RWPE2 (cell line): ENCODE results near the gene RPGR.
A peak's percentile ranks its signal among the peaks of the same experiment; 100 is the strongest.

Experiments used
- ATAC-seq: fragments of 200-7000 bp; cut with Tn5 transposase; 3 replicates; pipeline ENCODE4 v1.9.1; 2021; ENCODE audit warnings: low read depth
- DNase-seq: peaks from one replicate; pipeline ENCODE4 v3.0.0-alpha.2; 2020; ENCODE audit warnings: low spot score
- H3K27ac ChIP-seq: fragments of 450-650 bp; 2 replicates; pipeline ENCODE4 v1.5.1; 2017; ENCODE audit warnings: mild to moderate bottlenecking; ENCODE audit not compliant: poor library complexity, severe bottlenecking
- H3K27me3 ChIP-seq: fragments of 250-450 bp; sonication (Bioruptor Pico); 2 replicates; pipeline ENCODE4 v1.5.1; 2021; ENCODE audit warnings: mild to moderate bottlenecking, moderate library complexity; ENCODE audit not compliant: insufficient read depth, poor library complexity, severe bottlenecking
- H3K36me3 ChIP-seq: fragments of 250-450 bp; sonication (Bioruptor Pico); 2 replicates; pipeline ENCODE4 v1.5.1; 2020; ENCODE audit warnings: low read depth, mild to moderate bottlenecking, moderate library complexity
- H3K4me1 ChIP-seq: fragments of 250-450 bp; sonication (Bioruptor Pico); 2 replicates; pipeline ENCODE4 v1.5.1; 2021; ENCODE audit warnings: mild to moderate bottlenecking, moderate library complexity; ENCODE audit not compliant: insufficient read depth, poor library complexity, severe bottlenecking
- H3K4me3 ChIP-seq: fragments of 250-450 bp; sonication (Bioruptor Pico); 2 replicates; pipeline ENCODE4 v1.5.1; 2021; ENCODE audit warnings: mild to moderate bottlenecking, moderate library complexity; ENCODE audit not compliant: severe bottlenecking
- H3K9me3 ChIP-seq: fragments of 250-450 bp; sonication (Bioruptor Pico); 2 replicates; pipeline ENCODE4 v1.5.1; 2021; ENCODE audit warnings: mild to moderate bottlenecking, moderate library complexity; ENCODE audit not compliant: severe bottlenecking
- CTCF ChIP-seq: fragments of 450-650 bp; IDR thresholded peaks from one replicate; pipeline ENCODE4 v1.5.1; 2017; ENCODE audit warnings: mild to moderate bottlenecking, moderate library complexity; ENCODE audit not compliant: poor library complexity, severe bottlenecking

The RPGR gene

DNA sequence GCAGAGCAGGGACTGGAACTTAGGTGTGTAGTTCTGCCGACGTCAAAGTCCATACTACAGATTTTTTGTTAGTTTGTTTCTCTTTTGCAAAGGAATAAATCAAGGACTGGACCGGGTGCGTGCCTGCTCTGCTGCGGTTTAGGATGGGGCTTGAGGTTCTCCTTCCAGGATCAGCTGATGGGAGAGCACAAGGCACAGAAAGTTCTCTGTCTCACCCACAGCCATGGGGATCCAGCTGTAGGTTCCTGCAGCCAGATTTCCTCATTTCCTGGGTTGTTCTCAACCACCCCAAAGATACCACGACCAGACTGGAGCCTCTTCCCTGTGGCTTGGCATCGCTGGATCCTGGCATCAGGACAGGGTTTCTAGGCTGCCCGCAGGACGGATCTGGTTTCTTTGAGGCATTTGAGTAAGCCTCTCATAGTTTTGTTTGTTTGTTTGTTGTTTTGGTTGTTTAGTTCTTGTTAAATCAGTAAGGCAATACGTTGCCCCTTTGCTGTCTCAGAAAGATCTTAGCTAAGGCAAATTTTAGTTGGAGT, 105.8 kb downstream of the RPGR start:
- Histone ChIP-seq H3K27ac (no peak overlapping the region), H3K9me3 (no peaks in the 10 kb centered on the region), H3K4me1 (no peaks in the 10 kb centered on the region), H3K36me3 (no peaks in the 10 kb centered on the region), H3K27me3 (no peaks in the 10 kb centered on the region), H3K4me3 (no peak overlapping the region)
- no peak for DNase-seq
- TF ChIP-seq CTCF, result no peak
- ATAC-seq, result no peak

GRCh38 chrX:38220415-38221390, 106.6 kb downstream of the RPGR start, which contains the start of gene SRPX:
Gene SRPX (minus strand): TSS chrX:38220871. CDS start chrX:38220792, 79 bp downstream.
- no peaks in the 10 kb centered on the region for H3K36me3 ChIP-seq
- no peak for DNase-seq
- H3K4me1 ChIP-seq, result no peaks in the 10 kb centered on the region
- no peaks in the 10 kb centered on the region for H3K9me3 ChIP-seq
- TF ChIP-seq CTCF, result no peak
- H3K4me3 ChIP-seq, result peak within 1 kb of the TSS; percentile 36
- H3K27me3 ChIP-seq, result no peaks in the 10 kb centered on the region
- no peak within 1 kb of the TSS for H3K27ac ChIP-seq
- peak; percentile 69 for ATAC-seq

GRCh38 chrX:38220024-38220414, 107.3 kb downstream of the RPGR start:
- ATAC-seq, result peak; percentile 48
- no peaks in the 10 kb centered on the region for H3K9me3 ChIP-seq
- H3K36me3 ChIP-seq, result no peaks in the 10 kb centered on the region
- H3K4me3 ChIP-seq, result peak overlapping the region; percentile 36
- no peaks in the 10 kb centered on the region for H3K27me3 ChIP-seq
- H3K27ac ChIP-seq, result no peak overlapping the region
- no peak for DNase-seq
- H3K4me1 ChIP-seq, result peaks cover 5% of the 10 kb centered on the region
- TF ChIP-seq CTCF, result peak; percentile 26
